ENCODE measurements around the gene EGFLAM. TPM values are rescaled to one million over a fixed set of nuclear protein-coding genes. Genes with fewer than 3 reads are reported as not detected.

The EGFLAM gene
- total RNA-seq, 4 donors from 2014 or later = 15.0 to 103 (median 62.5) TPM

DNA sequence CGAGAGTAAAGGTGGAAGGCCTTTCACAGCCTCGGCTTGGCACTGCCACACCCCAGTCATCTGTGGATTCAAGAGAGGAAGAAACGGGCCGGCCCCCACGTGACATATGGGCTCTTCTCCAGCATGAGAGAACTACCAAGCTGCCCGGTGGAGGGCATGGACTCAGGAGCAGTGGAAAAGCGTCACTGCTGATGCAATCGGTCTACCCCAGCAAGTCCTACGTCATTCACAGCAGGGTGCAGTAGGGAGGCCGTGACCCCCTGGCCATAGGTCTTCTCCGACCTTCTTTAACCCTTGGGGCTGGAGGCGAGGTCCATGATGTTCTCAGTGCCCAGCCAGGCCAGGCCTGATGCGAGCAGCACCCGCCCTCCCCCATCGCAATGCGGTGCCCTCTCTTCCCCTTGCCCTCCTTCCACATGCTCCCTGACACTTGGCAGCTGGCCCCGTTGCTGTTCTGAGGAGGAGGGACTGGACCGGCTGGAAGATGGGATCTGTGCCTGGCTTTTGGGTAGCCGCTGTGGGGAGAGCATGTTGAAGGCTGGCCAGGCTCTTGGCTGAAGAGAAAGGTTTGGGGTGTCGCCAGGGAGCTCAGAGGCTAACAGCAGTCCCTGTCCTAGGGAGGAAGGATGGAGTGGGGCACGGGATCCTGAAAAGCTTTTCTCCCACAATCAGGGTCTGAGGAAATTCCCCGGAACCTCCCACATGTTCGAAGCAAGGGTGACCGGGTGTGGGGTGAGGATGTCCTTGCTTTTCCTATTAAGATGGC, 208.2 kb downstream of the EGFLAM start:
- DNase-seq (ENCODE audit: low spot score) (peak; percentile 80), ATAC-seq (ENCODE audit: low FRiP score) (peak; percentile 69)
- TF ChIP-seq, protein P1, sequence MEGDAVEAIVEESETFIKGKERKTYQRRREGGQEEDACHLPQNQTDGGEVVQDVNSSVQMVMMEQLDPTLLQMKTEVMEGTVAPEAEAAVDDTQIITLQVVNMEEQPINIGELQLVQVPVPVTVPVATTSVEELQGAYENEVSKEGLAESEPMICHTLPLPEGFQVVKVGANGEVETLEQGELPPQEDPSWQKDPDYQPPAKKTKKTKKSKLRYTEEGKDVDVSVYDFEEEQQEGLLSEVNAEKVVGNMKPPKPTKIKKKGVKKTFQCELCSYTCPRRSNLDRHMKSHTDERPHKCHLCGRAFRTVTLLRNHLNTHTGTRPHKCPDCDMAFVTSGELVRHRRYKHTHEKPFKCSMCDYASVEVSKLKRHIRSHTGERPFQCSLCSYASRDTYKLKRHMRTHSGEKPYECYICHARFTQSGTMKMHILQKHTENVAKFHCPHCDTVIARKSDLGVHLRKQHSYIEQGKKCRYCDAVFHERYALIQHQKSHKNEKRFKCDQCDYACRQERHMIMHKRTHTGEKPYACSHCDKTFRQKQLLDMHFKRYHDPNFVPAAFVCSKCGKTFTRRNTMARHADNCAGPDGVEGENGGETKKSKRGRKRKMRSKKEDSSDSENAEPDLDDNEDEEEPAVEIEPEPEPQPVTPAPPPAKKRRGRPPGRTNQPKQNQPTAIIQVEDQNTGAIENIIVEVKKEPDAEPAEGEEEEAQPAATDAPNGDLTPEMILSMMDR (IDR thresholded peaks at IDR 0.05) = no peak

DNA sequence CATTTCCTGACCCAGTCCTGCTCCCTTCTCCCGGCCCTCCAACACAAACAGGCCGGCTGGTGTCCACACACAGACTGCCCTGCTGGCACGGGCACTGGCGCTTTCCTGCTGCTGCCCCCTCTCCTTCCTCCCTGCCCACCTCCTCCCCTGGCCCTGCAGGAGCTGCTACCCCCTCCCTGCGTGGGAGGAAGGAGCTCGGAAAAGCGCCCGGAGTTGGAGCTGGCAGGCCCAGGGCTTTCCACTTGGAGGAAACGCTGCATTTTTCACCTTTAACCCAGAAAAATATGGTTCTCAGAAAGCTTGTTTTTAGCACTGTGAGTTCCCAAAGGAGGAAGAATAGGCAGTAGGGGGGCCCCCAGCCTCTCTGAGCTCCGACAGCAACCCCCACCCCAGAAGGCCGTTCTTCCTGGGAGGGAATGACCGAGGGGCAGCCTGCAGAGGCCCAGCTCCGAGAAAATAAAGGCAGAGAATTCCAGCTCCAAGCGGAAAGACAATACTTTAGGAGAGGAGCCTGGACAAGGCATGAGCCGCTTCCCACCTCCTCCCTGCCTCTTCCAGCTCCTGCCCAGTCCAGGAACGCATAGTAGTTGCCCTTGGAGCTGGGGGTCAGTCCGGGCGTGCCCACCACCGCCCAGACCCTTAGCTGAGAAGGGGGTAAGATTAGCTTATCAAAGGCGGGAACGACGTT, 209.1 kb downstream of the EGFLAM start:
- ATAC-seq (ENCODE audit: low FRiP score) (peak; percentile 27), DNase-seq (ENCODE audit: low spot score) (no peak)
- TF ChIP-seq, protein P1 (IDR thresholded peaks at IDR 0.05) = no peak

DNA sequence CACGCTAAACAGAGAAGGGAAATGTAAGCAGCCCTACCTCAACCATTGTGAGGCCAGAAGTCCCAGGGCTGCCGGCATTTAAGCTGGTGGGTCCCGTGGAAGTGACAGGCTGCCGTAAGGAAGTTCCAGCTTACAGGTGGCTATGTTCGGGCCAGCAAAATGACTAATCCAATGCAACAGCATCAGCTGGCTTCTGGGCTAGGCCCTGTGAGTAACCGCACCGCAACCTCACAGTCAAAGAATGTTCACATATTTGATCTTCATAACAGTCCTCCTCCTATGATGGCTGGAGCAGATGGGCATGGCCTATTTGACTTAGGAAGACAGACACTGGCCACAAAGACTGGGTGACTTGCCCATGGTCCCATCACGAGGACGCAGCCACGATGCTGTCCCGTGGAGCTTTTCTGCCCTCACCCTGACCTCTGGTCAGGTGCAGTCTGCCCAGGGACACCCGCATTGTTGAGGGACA, 209.9 kb downstream of the EGFLAM start:
- ATAC-seq (ENCODE audit: low FRiP score) (peak; percentile 52), DNase-seq (ENCODE audit: low spot score) (no peak)
- TF ChIP-seq, protein P1 (IDR thresholded peaks at IDR 0.05) = no peak

DNA sequence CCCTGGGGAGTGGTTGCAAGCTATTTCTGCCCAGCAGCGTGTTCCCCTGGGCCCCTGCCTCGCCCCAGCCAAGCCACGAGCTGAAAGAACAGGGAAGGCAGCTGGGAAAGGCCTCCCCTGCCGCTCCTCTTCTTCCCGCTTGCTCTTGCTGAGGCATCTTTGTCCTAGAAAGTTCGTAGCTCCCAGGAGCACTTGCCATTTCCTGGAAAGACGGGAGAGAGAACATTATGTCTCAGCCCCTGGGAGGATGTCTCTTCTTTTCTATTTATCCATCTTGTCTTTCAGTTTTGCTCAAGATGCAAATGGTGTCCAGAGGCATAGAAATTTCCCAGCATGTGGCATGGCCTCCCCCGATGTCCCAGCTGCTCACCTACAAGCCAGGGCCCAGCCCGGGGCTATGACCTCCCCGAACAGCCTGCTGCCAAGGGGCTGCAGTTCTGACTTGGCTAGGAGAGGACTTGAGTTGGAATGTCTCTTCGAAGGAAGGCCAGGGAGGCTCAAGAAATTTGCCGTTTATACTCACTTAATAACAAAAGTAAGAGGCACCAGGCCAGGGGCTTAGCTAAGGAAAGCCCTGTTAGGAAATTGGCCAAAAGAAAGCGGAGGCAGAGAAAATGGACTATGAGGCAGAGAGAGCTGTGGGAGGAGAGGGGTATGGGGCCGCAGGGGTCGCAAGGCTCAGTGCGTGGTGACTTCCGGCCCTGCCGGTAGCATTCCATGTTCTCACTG, 210.8 kb downstream of the EGFLAM start:
- TF ChIP-seq, protein P1 (IDR thresholded peaks at IDR 0.05) = no peak
- DNase-seq (ENCODE audit: low spot score) (no peak), ATAC-seq (ENCODE audit: low FRiP score) (no peak)

DNA sequence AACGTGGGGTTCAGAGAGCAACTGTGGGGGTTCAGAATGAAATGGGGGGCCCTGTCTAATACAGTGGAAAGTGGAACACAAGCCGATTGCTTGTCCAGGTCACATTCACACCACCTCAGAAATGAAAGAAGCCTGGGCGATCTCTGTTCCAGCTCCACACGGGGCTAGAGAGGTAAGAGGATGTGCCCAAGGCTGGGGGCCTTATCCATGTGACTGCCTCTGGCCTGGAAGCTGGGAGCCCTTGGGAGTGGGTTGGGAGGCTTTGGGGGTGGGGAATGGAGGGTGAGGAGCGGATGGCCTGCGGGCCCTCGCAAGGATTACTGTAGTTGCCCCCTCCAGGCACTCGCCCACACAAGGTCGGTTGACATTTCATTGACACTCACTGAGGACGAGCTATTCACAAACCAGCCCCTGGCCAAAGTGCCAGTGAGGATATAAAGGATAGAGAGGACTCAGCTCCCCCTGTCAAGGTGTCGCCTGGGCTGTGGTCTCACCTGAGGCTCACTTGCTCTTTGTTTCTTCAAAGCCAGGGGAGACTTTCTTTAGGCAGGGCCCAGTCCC, 211.4 kb downstream of the EGFLAM start:
- ATAC-seq (ENCODE audit: low FRiP score) (no peak), DNase-seq (ENCODE audit: low spot score) (no peak)
- TF ChIP-seq, protein P1 (IDR thresholded peaks at IDR 0.05) = no peak

DNA sequence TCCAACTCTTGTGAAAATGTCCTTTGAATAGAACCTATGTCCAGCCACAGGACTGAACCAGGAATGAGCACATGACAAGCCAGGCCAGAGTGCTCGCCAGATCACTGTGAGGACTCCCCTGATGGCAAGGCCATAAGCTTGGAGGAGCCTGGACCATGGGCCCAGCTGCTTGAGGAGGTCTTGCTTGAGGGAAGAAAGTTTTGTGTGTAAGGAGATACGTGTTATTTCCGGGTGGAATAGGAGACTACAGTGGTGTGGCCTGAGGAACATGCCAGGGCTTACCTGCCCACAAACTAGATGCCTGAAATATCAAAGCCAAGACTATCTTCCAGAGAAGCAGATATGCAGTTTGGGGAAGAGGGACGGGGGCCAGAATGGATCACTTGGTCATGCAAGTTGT, 213.3 kb downstream of the EGFLAM start:
- DNase-seq (ENCODE audit: low spot score) = no peak
- no peak for ATAC-seq (ENCODE audit: low FRiP score)
- TF ChIP-seq, protein P1 (IDR thresholded peaks at IDR 0.05) = no peak
